Mesothelial cell of epicardium (in vitro differentiated cells): ENCODE data around the gene FHL3. TPM values are rescaled to one million over a fixed set of nuclear protein-coding genes. Genes with fewer than 3 reads are reported as not detected.

Source experiments
- DNase-seq, 2 experiments: peaks; one replicate each; pipeline ENCODE4 v3.0.0; 2021; ENCODE audit warnings: low spot score in 2 of 2; ENCODE audit not compliant: unreplicated experiment in 2 of 2
- H3K27ac Mint-ChIP-seq: 2 replicates; pipeline ENCODE4 v1.8.0; 2021; ENCODE audit warnings: mixed read lengths
- H3K27me3 Mint-ChIP-seq: 2 replicates; pipeline ENCODE4 v1.8.0; 2021; ENCODE audit warnings: low read depth, mixed read lengths
- H3K36me3 Mint-ChIP-seq: 2 replicates; pipeline ENCODE4 v1.8.0; 2021; ENCODE audit warnings: mixed read lengths
- H3K4me1 Mint-ChIP-seq: 2 replicates; pipeline ENCODE4 v1.8.0; 2021; ENCODE audit warnings: mixed read lengths
- H3K4me3 Mint-ChIP-seq: 2 replicates; pipeline ENCODE4 v1.8.0; 2021; ENCODE audit warnings: mild to moderate bottlenecking, moderate library complexity, mixed read lengths
- H3K9me3 Mint-ChIP-seq: 2 replicates; pipeline ENCODE4 v1.8.0; 2021; ENCODE audit warnings: mixed read lengths
- CTCF ChIP-seq: fragments of 200-600 bp; sonication (generic); IDR thresholded peaks from one replicate; pipeline ENCODE4 v1.5.0; 2021; ENCODE audit warnings: antibody characterized with exemption; ENCODE audit not compliant: unreplicated experiment
- total RNA-seq: library from RNA; stranded (reverse); gene quantifications from 3 replicates; pipeline ENCODE4 v1.2.1, GENCODE V29; 2021

Gene FHL3
- total RNA-seq, 1 donor from 2014 or later = 50.6 TPM

GRCh38 chr1:37998089-37998808 lies 7.1 kb downstream of the FHL3 start:
- H3K4me1 Mint-ChIP-seq = peaks cover 43% of the 10 kb centered on the region
- H3K27me3 Mint-ChIP-seq = no peaks in the 10 kb centered on the region
- peaks cover 5% of the 10 kb centered on the region for H3K36me3 Mint-ChIP-seq
- H3K9me3 Mint-ChIP-seq = no peaks in the 10 kb centered on the region
- no peak for DNase-seq
- no peak overlapping the region for H3K4me3 Mint-ChIP-seq
- peak overlapping the region; percentile 100 for H3K27ac Mint-ChIP-seq
- no peak for TF ChIP-seq CTCF

- no peak overlapping the region for H3K4me3 Mint-ChIP-seq
- peaks cover 41% of the 10 kb centered on the region for H3K4me1 Mint-ChIP-seq
- H3K27ac Mint-ChIP-seq = peak overlapping the region; percentile 88
- peaks cover 5% of the 10 kb centered on the region for H3K36me3 Mint-ChIP-seq
- no peak for DNase-seq
- no peaks in the 10 kb centered on the region for H3K27me3 Mint-ChIP-seq
- no peak for TF ChIP-seq CTCF
- no peaks in the 10 kb centered on the region for H3K9me3 Mint-ChIP-seq
These were observed 7.8 kb downstream of the FHL3 start for GRCh38 chr1:37997256-37998088.

GRCh38 chr1:37995751-37996345 lies 9.5 kb downstream of the FHL3 start:
- H3K4me1 Mint-ChIP-seq = peaks cover 31% of the 10 kb centered on the region
- H3K27me3 Mint-ChIP-seq = no peaks in the 10 kb centered on the region
- H3K4me3 Mint-ChIP-seq = peak overlapping the region; percentile 68
- TF ChIP-seq CTCF = no peak
- no peaks in the 10 kb centered on the region for H3K9me3 Mint-ChIP-seq
- H3K27ac Mint-ChIP-seq = peak overlapping the region; percentile 91
- peak in 1 of 2 experiments; percentile 69 for DNase-seq
- peaks cover 5% of the 10 kb centered on the region for H3K36me3 Mint-ChIP-seq

- no peak for DNase-seq
- H3K9me3 Mint-ChIP-seq = no peaks in the 10 kb centered on the region
- H3K27ac Mint-ChIP-seq = peak overlapping the region; percentile 70
- peak overlapping the region; percentile 33 for H3K4me3 Mint-ChIP-seq
- H3K4me1 Mint-ChIP-seq = peaks cover 26% of the 10 kb centered on the region
- peaks cover 6% of the 10 kb centered on the region for H3K36me3 Mint-ChIP-seq
- TF ChIP-seq CTCF = no peak
- no peaks in the 10 kb centered on the region for H3K27me3 Mint-ChIP-seq
These were observed 10.3 kb downstream of the FHL3 start for GRCh38 chr1:37994886-37995566.

GRCh38 chr1:37989361-37989930 lies 15.9 kb downstream of the FHL3 start:
- peak overlapping the region; percentile 94 for H3K27ac Mint-ChIP-seq
- TF ChIP-seq CTCF = no peak
- no peaks in the 10 kb centered on the region for H3K9me3 Mint-ChIP-seq
- peaks cover 10% of the 10 kb centered on the region for H3K4me1 Mint-ChIP-seq
- DNase-seq = no peak
- peaks cover 17% of the 10 kb centered on the region for H3K36me3 Mint-ChIP-seq
- peak overlapping the region; percentile 97 for H3K4me3 Mint-ChIP-seq
- H3K27me3 Mint-ChIP-seq = no peaks in the 10 kb centered on the region
